CD4-positive, alpha-beta T cell treated with Interleukin-12 subunit alpha and Interleukin-12 subunit beta, for 1 hour (primary cell): ENCODE results near the gene CDC42BPA.
"Not testable (repeated sequence)": the region's sequence is repeated elsewhere in the genome, so short reads cannot be mapped to it uniquely, and the experiment has no call there.

Experiments
- DNase-seq: peaks from one replicate; pipeline ENCODE4 v3.0.0-alpha.2; 2020

The CDC42BPA gene

GRCh38 chr1:227058321-227058751 lies 260.0 kb downstream of the CDC42BPA start:
- no peak for DNase-seq

- no peak for DNase-seq
Measured at GRCh38 chr1:227049253-227049652, 269.0 kb downstream of the CDC42BPA start.

- DNase-seq, result no peak
Measured at GRCh38 chr1:227043755-227044154, 274.5 kb downstream of the CDC42BPA start.

- no peak for DNase-seq
Measured at GRCh38 chr1:227042292-227042691, 276.0 kb downstream of the CDC42BPA start.

GRCh38 chr1:227038401-227038800 lies 279.9 kb downstream of the CDC42BPA start:
- no peak for DNase-seq

GRCh38 chr1:227037121-227037520 lies 281.2 kb downstream of the CDC42BPA start:
- no peak for DNase-seq

GRCh38 chr1:227035316-227035715 lies 283.0 kb downstream of the CDC42BPA start:
- DNase-seq, result no peak

GRCh38 chr1:227033880-227034279 lies 284.4 kb downstream of the CDC42BPA start:
- no peak for DNase-seq

- DNase-seq, result no peak
Measured at GRCh38 chr1:227032396-227032795, 285.9 kb downstream of the CDC42BPA start.

- no peak for DNase-seq
Measured at GRCh38 chr1:227016990-227017389, 301.3 kb downstream of the CDC42BPA start.

GRCh38 chr1:227010645-227011044 lies 307.6 kb downstream of the CDC42BPA start:
- DNase-seq, result no peak

GRCh38 chr1:227009937-227010336 lies 308.4 kb downstream of the CDC42BPA start:
- no peak for DNase-seq

- DNase-seq, result no peak
Measured at GRCh38 chr1:227006226-227006796, 312.0 kb downstream of the CDC42BPA start.

GRCh38 chr1:227004796-227005195 lies 313.5 kb downstream of the CDC42BPA start:
- DNase-seq, result no peak

- DNase-seq, result no peak
Measured at GRCh38 chr1:227003165-227003564, 315.1 kb downstream of the CDC42BPA start.

- DNase-seq, result no peak
Measured at GRCh38 chr1:227002531-227003049, 315.7 kb downstream of the CDC42BPA start.

- DNase-seq, result not testable (repeated sequence)
Measured at GRCh38 chr1:226999579-226999978, 318.7 kb downstream of the CDC42BPA start.

GRCh38 chr1:226995365-226996332 lies 322.6 kb downstream of the CDC42BPA start:
- DNase-seq, result no peak

GRCh38 chr1:226994586-226995364 lies 323.5 kb downstream of the CDC42BPA start:
- DNase-seq, result no peak

GRCh38 chr1:226993814-226994585 lies 324.3 kb downstream of the CDC42BPA start:
- DNase-seq, result no peak

- no peak for DNase-seq
Measured at GRCh38 chr1:226991920-226992319, 326.4 kb downstream of the CDC42BPA start.

- peak; percentile 22 for DNase-seq
Measured at GRCh38 chr1:226990133-226990716, 328.1 kb downstream of the CDC42BPA start.
